GM13977 (cell line): ENCODE measurements around the gene DDX27.
A peak's percentile ranks its signal among the peaks of the same experiment; 100 is the strongest.

Experiments
- DNase-seq: peaks from one replicate; pipeline ENCODE4 v3.0.0; 2012; ENCODE audit warnings: low spot score
- in situ Hi-C: fragments of 300-500 bp; cut with MboI; formaldehyde crosslinking; loops from one replicate; pipeline ENCODE4 v1.12.0; 2022; ENCODE audit warnings: low sequenced_read_pairs, low pct_unique_long_range_greater_than_20kb, mixed read lengths, inconsistent platforms; ENCODE audit not compliant: unreplicated experiment
- TF ChIP-seq, protein P1 (sequence below): IDR thresholded peaks from 2 replicates; pipeline ENCODE4 v1.5.1; 2012; ENCODE audit warnings: mild to moderate bottlenecking, control low read depth; ENCODE audit not compliant: insufficient read depth; ENCODE audit errors: extremely low read depth, missing control alignments

The DDX27 gene, protein sequence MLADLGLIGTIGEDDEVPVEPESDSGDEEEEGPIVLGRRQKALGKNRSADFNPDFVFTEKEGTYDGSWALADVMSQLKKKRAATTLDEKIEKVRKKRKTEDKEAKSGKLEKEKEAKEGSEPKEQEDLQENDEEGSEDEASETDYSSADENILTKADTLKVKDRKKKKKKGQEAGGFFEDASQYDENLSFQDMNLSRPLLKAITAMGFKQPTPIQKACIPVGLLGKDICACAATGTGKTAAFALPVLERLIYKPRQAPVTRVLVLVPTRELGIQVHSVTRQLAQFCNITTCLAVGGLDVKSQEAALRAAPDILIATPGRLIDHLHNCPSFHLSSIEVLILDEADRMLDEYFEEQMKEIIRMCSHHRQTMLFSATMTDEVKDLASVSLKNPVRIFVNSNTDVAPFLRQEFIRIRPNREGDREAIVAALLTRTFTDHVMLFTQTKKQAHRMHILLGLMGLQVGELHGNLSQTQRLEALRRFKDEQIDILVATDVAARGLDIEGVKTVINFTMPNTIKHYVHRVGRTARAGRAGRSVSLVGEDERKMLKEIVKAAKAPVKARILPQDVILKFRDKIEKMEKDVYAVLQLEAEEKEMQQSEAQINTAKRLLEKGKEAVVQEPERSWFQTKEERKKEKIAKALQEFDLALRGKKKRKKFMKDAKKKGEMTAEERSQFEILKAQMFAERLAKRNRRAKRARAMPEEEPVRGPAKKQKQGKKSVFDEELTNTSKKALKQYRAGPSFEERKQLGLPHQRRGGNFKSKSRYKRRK

DNA sequence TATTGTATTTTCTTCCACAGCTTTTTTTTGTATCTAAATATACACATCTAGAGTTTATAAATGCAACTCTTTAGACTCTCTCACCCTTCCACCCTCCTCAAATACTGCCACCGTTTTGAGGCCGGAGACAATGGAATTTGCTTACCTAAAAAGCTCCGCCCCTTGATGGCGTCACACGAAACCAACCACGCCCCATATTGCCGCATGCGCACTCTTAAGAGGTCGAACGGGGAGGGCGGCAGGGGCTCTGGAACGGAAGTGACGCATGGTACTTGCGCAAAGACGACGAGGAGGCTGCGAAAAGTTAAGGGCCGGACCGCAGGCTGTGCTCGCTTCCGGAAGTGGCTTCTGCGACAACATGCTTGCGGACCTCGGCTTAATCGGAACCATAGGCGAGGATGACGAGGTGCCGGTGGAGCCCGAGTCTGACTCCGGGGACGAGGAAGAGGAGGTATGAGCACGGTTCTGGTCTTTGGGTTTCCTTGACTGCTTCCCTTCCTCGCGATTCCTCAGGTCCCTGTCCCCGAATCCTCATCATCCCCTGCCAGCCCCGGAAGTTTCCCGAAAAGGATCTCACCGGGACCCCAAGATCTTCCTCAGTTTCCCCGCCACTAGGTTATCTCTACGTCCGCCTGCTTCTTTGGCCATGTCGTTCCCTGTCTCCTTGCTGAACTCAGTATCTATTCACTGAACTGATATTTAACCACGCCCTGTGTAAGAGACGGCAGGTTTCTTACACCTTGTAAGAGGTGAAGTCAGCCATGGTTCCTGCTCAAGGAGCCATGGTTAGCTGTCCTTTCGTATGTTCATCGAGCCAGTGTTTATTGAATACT, at the start of gene DDX27:
Gene DDX27, plus strand, starts transcription at position 326 of the 833 bp plus-strand sequence. Its CDS starts 33 bp downstream, at position 359.
- DNase-seq = peak; percentile 96
- in situ Hi-C loops = loop anchor here (5.0 kb wide), 1 partner anchor 87 kb away; no protein-coding TSS in a partner anchor
- TF ChIP-seq, protein P1, sequence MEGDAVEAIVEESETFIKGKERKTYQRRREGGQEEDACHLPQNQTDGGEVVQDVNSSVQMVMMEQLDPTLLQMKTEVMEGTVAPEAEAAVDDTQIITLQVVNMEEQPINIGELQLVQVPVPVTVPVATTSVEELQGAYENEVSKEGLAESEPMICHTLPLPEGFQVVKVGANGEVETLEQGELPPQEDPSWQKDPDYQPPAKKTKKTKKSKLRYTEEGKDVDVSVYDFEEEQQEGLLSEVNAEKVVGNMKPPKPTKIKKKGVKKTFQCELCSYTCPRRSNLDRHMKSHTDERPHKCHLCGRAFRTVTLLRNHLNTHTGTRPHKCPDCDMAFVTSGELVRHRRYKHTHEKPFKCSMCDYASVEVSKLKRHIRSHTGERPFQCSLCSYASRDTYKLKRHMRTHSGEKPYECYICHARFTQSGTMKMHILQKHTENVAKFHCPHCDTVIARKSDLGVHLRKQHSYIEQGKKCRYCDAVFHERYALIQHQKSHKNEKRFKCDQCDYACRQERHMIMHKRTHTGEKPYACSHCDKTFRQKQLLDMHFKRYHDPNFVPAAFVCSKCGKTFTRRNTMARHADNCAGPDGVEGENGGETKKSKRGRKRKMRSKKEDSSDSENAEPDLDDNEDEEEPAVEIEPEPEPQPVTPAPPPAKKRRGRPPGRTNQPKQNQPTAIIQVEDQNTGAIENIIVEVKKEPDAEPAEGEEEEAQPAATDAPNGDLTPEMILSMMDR = no peak

DNA sequence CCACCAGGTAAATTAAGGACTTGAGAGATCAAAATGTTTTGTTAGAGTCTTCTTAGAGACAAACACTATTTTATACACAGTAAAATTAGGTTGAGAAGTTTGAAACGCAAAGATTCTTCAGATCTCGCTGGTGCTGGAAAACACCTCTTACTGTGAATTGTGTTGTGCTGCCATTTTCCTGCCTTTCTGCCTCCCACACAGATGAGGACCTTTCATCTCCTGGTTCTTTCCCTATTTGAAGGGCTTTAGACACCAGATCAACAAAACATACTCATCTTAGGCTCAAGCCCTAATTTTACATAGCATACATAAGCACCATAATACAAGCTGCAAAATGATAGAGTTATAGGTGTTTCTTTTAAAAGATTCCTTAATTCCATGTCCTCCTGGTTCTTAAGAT, 49.7 kb upstream of the DDX27 start:
- in situ Hi-C loops = no loop called here
- DNase-seq = no peak
- TF ChIP-seq, protein P1 = no peak

DNA sequence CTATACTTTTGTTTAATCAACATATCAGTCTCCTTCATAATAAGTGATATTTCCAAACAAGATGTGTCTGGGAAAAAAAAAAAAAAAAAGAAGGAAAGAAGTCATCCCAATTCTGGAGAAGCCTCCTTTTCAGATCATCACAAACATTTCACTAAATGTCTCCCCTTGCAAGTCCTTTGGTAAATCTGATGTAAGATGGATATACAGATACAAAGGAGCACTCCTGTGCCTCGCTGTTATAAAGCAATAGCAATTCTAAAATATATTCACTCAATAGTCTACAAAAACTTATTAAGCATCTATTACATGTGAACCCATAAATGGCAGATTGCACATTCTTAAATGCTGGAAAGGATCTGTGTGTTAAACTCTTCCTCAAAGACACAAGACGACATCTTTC, 48.5 kb upstream of the DDX27 start:
- in situ Hi-C loops = no loop called here
- TF ChIP-seq, protein P1 = no peak

DNA sequence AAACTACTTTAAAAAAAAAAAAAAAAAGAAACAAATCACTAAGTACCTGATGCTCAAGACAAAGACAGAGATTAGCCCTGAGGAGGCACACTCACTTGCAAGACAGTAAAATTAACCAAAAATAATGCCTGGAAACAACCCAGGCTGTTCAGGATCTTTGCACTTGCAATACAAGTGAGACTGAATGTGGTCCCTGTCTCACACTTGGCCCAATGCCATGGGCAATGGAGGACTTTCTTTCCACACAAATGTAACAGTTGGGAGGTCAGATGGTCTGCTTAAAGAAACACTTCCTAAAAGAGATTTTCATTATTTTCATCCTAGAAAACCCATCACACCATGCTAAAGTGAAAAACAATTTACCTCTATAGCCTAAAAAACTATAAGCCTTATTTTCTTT, 47.3 kb upstream of the DDX27 start:
- in situ Hi-C loops = no loop called here
- TF ChIP-seq, protein P1 = no peak
- DNase-seq = no peak

More for the DNA sequence above, 48.5 kb upstream of the DDX27 start:
- no peak for DNase-seq

DNA sequence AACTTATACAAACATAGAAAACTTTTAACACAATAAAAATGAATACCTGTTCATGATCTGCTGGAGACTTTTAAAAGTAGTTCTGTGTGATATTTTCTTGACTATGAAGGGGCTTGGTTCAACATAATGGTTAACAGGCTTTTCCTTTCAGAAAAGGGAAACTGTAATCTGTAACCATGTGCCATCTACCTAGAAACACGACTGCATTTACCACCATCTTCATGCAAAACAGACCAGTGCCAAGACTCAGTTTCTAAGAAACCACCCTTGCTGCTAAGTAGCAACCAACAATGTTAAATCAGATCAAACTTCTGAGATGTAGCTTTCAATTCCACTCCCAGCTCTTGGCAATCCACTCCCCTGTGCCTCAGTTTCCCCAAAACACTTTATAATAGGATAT, 46.8 kb upstream of the DDX27 start:
- no peak for DNase-seq
- in situ Hi-C loops = no loop called here
- TF ChIP-seq, protein P1 = no peak

DNA sequence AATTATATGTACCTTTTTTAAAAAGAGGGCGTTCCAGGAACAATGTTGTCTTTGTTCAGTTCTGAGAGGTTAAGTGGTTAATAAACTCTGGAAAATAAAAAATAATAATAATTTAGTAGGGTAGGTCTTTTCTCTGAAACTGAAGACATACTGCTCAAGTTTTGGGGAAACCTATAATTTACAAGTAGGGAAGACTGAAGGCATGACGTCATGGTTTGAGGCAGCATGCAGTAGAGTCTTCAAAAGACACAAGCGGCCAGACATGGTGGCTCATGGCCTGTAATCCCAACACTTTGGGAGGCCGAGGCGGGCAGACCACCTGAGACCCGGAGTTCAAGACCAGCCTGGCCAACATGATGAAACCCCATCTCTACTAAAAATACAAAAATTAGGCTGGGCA, 45.0 kb upstream of the DDX27 start:
- TF ChIP-seq, protein P1 = no peak
- in situ Hi-C loops = no loop called here
- DNase-seq = no peak
